ENCODE data around the gene ATP13A3. TPM values are rescaled to one million over a fixed set of nuclear protein-coding genes. Genes with fewer than 3 reads are reported as not detected.

Gene ATP13A3
- total RNA-seq, 2 experiments from 2014 or later = 79.5 to 84.5 TPM

DNA sequence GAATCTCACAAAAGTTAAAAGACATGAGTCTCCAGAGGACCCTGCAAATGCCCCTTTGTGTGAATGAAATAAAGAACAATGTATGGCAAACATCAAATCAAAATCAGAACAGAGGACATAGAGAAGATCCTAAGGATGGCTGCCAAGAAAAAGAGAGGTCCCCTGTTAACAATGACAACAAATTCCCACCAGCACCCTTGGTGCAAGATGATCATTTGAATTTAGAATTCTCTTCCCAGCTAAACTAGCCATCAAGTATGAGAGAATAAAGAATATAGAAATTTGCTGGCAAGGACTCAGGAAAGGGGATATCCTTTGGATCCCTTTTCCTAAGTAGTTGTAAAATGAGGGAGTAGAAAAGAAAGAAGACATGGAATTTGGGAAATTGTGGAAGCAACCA lies 96.0 kb downstream of the ATP13A3 start:
- no peaks in the 10 kb centered on the region for H3K9me2 ChIP-seq (ENCODE audit: insufficient read depth, low read length)
- H3K27ac ChIP-seq (ENCODE audit: low read depth, low read length, poor library complexity, severe bottlenecking) = no peak overlapping the region
- H3K9me3 ChIP-seq (ENCODE audit: low read length) = peaks cover 13% of the 10 kb centered on the region
- ChIA-PET POLR2A (no interaction called here), CTCF (ENCODE audit: unreplicated experiment) (no interaction called here)
- intact Hi-C loops (cut with micrococcal nuclease; ENCODE audit: unreplicated experiment) = no loop called here
- no peak overlapping the region for H2AFZ ChIP-seq (ENCODE audit: low read length)
- H3K79me2 ChIP-seq (ENCODE audit: insufficient read depth, low read depth, low read length) = no peaks in the 10 kb centered on the region
- BruUV-seq (replicated peaks) = no TSS peak
- no peaks in the 10 kb centered on the region for H4K20me1 ChIP-seq (ENCODE audit: insufficient read depth, low read length)
- no peaks in the 10 kb centered on the region for H3K36me3 ChIP-seq (ENCODE audit: insufficient read depth, low read length)
- no peak overlapping the region for H3K4me3 ChIP-seq (ENCODE audit: low read depth, low read length, poor library complexity, severe bottlenecking)
- TF ChIP-seq, protein P1, sequence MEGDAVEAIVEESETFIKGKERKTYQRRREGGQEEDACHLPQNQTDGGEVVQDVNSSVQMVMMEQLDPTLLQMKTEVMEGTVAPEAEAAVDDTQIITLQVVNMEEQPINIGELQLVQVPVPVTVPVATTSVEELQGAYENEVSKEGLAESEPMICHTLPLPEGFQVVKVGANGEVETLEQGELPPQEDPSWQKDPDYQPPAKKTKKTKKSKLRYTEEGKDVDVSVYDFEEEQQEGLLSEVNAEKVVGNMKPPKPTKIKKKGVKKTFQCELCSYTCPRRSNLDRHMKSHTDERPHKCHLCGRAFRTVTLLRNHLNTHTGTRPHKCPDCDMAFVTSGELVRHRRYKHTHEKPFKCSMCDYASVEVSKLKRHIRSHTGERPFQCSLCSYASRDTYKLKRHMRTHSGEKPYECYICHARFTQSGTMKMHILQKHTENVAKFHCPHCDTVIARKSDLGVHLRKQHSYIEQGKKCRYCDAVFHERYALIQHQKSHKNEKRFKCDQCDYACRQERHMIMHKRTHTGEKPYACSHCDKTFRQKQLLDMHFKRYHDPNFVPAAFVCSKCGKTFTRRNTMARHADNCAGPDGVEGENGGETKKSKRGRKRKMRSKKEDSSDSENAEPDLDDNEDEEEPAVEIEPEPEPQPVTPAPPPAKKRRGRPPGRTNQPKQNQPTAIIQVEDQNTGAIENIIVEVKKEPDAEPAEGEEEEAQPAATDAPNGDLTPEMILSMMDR (conservative IDR thresholded peaks at IDR 0.05; ENCODE audit: low read length) = no peak
- no peak for TF ChIP-seq EZH2phosphoT487 (IDR thresholded peaks at IDR 0.05; ENCODE audit: borderline replicate concordance, low read depth, low read length)
- no peaks in the 10 kb centered on the region for H3K4me1 ChIP-seq (ENCODE audit: insufficient read depth, low read length, poor library complexity, severe bottlenecking)
- DNase-seq (ENCODE audit: low spot score) = no peak
- H3K4me2 ChIP-seq (ENCODE audit: low read length) = no peak overlapping the region

DNA sequence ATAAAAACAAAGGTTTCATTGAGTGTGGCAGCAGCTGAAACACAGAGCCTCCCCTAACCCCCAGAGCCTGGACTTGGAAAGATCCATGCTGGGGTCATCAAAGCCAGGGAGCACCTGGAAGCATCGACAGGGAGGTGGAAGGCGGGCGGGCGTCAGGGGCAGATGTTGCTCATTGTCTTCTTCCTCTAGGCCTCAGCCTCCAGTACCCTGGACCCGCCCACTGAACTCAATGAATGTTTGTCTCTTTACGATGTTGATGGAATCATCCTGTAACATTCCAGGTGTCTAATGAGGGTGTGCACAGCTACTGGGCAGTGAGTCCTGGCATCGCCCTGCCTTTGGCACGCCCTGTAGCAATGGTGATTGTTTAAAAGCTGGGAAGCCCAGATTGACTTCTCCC lies 97.5 kb downstream of the ATP13A3 start:
- BruUV-seq (replicated peaks) = no TSS peak
- no peaks in the 10 kb centered on the region for H3K79me2 ChIP-seq (ENCODE audit: insufficient read depth, low read depth, low read length)
- POLR2A ChIA-PET = no interaction called here
- no peaks in the 10 kb centered on the region for H3K4me1 ChIP-seq (ENCODE audit: insufficient read depth, low read length, poor library complexity, severe bottlenecking)
- intact Hi-C loops (cut with micrococcal nuclease; ENCODE audit: unreplicated experiment) = no loop called here
- no peak overlapping the region for H3K4me3 ChIP-seq (ENCODE audit: low read depth, low read length, poor library complexity, severe bottlenecking)
- CTCF ChIA-PET (ENCODE audit: unreplicated experiment) = no interaction called here
- TF ChIP-seq, protein P1 (conservative IDR thresholded peaks at IDR 0.05; ENCODE audit: low read length) = no peak
- no peak for TF ChIP-seq EZH2phosphoT487 (IDR thresholded peaks at IDR 0.05; ENCODE audit: borderline replicate concordance, low read depth, low read length)
- no peaks in the 10 kb centered on the region for H4K20me1 ChIP-seq (ENCODE audit: insufficient read depth, low read length)
- no peak overlapping the region for H2AFZ ChIP-seq (ENCODE audit: low read length)
- DNase-seq (ENCODE audit: low spot score) = no peak
- no peak overlapping the region for H3K4me2 ChIP-seq (ENCODE audit: low read length)
- no peaks in the 10 kb centered on the region for H3K9me2 ChIP-seq (ENCODE audit: insufficient read depth, low read length)
- H3K9me3 ChIP-seq (ENCODE audit: low read length) = peaks cover 13% of the 10 kb centered on the region
- H3K36me3 ChIP-seq (ENCODE audit: insufficient read depth, low read length) = no peaks in the 10 kb centered on the region
- no peak overlapping the region for H3K27ac ChIP-seq (ENCODE audit: low read depth, low read length, poor library complexity, severe bottlenecking)

DNA sequence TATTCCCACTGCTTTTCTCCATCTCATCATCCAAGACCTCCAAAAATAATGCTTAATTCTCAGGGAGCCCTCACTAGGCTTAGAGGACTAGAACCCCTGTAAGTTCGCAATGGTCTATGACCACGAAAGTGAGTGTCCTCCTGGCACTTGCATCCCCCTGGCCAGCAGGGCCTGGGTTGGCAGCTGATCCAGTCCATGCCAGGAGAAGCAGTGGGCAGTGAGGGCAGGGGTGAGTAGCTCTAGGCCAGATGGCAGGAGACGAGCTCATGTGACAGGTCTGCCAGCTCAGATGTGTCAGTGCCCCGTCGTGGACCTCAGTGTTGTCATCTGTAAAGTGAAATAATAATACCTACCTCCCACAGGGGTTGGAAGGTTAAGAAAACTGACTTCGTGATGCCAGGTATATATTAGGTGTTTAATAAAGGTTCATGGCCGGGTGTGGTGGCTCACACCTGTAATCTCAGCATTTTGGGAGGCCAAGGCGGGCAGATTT lies 98.8 kb downstream of the ATP13A3 start:
- Histone ChIP-seq H2AFZ (ENCODE audit: low read length) (no peak overlapping the region), H3K4me2 (ENCODE audit: low read length) (no peak overlapping the region), H3K9me3 (ENCODE audit: low read length) (peaks cover 13% of the 10 kb centered on the region), H3K36me3 (ENCODE audit: insufficient read depth, low read length) (no peaks in the 10 kb centered on the region), H4K20me1 (ENCODE audit: insufficient read depth, low read length) (no peaks in the 10 kb centered on the region), H3K27ac (ENCODE audit: low read depth, low read length, poor library complexity, severe bottlenecking) (no peak overlapping the region), H3K9me2 (ENCODE audit: insufficient read depth, low read length) (no peaks in the 10 kb centered on the region), H3K79me2 (ENCODE audit: insufficient read depth, low read depth, low read length) (no peaks in the 10 kb centered on the region), H3K4me3 (ENCODE audit: low read depth, low read length, poor library complexity, severe bottlenecking) (no peak overlapping the region), H3K4me1 (ENCODE audit: insufficient read depth, low read length, poor library complexity, severe bottlenecking) (no peaks in the 10 kb centered on the region)
- DNase-seq (ENCODE audit: low spot score) = no peak
- ChIA-PET CTCF (ENCODE audit: unreplicated experiment) (no interaction called here), POLR2A (no interaction called here)
- intact Hi-C loops (cut with micrococcal nuclease; ENCODE audit: unreplicated experiment) = no loop called here
- BruUV-seq (replicated peaks) = no TSS peak
- TF ChIP-seq, protein P1 (conservative IDR thresholded peaks at IDR 0.05; ENCODE audit: low read length) = no peak
- TF ChIP-seq EZH2phosphoT487 (IDR thresholded peaks at IDR 0.05; ENCODE audit: borderline replicate concordance, low read depth, low read length) = no peak
